Testis (tissue), 2 donors: ENCODE measurements around the gene RAB25.

Source experiments
- POLR2A ChIP-seq: fragments of 450-650 bp; IDR thresholded peaks from one replicate; pipeline ENCODE4 v1.6.1; 2017; ENCODE audit warnings: antibody characterized with exemption, mild to moderate bottlenecking, moderate library complexity
- TF ChIP-seq, protein P1 (sequence below), 3 experiments: fragments of 450-650 bp in 2 of 3; fragments of 200-600 bp in 1 of 3; sonication (generic) in 1 of 3; IDR thresholded peaks; one replicate each; pipeline ENCODE4 v1.5.1; 2016 to 2019; ENCODE audit warnings: antibody characterized with exemption in 3 of 3, mild to moderate bottlenecking in 2 of 3, moderate library complexity in 1 of 3

DNA sequence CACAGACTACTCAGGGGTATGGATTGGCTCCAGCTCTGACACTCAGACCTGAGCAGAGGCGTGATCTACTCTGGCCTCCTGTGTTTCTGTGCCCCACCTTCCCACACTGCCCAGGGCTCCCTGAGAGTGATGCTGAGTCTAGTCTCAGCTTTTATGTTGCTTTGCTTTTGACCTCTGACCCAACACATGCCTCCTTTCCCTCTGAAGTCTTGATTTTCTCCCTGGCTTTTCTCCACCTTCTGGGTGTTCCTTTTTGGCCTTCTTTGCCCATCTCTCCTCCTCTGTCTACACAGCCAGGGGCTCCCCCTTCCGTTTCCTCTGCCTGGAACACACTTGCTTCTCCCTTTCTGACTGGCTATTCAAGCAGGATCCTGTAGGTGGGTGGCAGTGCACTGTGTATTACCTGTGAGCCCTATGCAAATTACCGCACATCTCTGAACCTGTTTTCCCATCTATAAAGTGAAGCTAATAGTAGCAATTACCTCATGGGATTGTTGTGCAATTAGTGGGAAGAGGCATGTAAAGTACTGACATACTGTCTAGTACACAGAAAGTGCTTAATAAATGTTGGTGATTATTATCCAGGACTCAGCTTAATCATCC, 35.0 kb downstream of the RAB25 start:
- TF ChIP-seq, protein P1, sequence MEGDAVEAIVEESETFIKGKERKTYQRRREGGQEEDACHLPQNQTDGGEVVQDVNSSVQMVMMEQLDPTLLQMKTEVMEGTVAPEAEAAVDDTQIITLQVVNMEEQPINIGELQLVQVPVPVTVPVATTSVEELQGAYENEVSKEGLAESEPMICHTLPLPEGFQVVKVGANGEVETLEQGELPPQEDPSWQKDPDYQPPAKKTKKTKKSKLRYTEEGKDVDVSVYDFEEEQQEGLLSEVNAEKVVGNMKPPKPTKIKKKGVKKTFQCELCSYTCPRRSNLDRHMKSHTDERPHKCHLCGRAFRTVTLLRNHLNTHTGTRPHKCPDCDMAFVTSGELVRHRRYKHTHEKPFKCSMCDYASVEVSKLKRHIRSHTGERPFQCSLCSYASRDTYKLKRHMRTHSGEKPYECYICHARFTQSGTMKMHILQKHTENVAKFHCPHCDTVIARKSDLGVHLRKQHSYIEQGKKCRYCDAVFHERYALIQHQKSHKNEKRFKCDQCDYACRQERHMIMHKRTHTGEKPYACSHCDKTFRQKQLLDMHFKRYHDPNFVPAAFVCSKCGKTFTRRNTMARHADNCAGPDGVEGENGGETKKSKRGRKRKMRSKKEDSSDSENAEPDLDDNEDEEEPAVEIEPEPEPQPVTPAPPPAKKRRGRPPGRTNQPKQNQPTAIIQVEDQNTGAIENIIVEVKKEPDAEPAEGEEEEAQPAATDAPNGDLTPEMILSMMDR (IDR thresholded peaks at IDR 0.05), result no peak
- no peak for TF ChIP-seq POLR2A
